HG03442 (cell line): ENCODE data around the gene TCTN3.
A peak's percentile ranks its signal among the peaks of the same experiment; 100 is the strongest.
"Not testable (repeated sequence)": the region's sequence is repeated elsewhere in the genome, so short reads cannot be mapped to it uniquely, and the experiment has no call there.

Experiments used
- ATAC-seq: cut with Tn5 transposase; IDR thresholded peaks from one replicate; pipeline ENCODE4 v1.9.1; 2021; ENCODE audit warnings: mild to moderate bottlenecking, moderate library complexity; ENCODE audit not compliant: unreplicated experiment

TCTN3 gene

DNA sequence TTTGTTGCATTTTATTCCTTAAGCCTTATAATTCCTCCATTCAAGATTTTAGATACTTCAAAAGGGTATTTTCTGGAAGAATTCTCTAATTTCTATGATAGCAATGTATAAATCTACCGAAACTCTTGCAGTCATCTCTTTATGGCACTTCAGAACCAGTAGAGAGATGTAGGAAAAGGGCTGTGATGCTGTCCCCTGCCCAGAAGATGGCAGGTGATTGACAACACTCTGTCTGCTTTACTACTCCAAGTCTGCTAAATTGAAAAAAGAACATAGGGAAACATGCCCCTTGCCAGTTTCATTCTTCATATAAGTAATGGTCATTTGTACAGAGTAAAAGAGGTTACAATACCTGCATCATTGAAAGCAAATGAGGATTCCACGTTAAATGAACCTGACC lies 5.1 kb downstream of the TCTN3 start:
- ATAC-seq, result no peak

DNA sequence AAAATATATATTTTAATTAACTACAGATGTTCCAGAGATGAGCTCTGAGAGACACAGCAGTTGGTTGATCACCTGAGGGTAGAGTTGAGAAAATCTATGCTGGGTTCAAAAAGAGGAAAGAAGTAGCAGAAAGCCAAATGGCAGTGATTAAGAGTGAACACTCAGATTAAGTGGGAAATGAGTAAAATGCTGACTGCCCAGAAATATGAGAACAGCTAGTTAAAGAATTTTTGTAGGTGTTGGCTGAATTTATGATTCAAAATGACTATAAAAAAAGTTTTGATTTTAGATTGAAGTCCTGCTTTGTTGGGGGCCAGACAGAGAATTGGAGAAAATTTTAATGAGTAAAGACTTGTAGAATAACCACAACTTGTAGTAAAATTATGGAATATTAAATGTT lies 9.8 kb downstream of the TCTN3 start:
- no peak for ATAC-seq

DNA sequence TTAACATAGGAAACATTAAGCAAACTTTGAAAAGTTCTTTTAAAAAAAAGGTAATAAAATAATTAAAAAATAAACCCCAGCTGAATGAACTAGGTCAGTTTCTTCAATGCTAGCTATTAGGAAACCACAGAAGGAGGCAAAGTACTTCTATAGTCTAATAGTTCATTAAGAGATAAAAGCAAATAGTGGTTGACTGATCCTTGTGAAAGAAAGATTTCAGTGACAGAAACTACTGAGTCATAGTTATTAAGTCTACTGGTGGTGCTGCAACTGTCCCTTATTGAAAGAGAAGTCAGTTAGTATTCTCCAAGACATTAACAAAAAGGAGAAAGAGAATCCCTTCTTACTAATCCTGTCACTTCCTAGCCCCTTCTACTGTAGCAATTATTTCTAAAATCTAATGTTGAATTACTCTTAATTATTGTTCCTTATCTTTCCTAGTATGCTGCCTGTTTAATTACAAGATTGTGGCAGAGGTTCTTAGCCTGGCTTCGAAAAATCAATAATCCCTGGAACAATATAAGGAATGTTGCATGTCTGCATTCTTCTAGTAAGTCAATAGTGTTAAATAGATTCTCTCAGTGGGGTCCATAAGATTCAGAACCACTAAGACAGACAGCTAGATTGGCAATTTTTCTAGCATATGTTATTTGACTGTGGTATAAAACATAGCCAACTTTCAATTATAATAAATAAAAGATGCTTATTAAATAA lies 18.2 kb downstream of the TCTN3 start:
- ATAC-seq, result no peak

DNA sequence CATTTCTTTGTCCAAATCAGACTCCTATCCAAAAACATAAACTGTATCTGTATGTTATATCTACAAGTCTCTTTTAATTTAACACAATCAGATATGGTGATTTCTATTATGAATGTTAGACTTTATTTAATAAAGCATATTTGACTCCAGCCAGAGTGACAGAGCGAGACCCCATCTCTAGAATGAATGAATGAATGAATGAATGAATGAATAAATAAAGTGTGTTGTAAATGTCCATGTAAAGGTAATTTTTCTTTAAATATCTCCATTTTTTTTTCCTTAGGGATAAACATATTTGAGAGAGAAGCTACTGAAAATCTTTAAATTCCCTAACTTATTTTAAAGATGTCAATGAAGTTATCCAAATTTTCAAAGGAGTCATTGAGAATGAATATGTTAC lies 19.1 kb downstream of the TCTN3 start:
- no peak for ATAC-seq

DNA sequence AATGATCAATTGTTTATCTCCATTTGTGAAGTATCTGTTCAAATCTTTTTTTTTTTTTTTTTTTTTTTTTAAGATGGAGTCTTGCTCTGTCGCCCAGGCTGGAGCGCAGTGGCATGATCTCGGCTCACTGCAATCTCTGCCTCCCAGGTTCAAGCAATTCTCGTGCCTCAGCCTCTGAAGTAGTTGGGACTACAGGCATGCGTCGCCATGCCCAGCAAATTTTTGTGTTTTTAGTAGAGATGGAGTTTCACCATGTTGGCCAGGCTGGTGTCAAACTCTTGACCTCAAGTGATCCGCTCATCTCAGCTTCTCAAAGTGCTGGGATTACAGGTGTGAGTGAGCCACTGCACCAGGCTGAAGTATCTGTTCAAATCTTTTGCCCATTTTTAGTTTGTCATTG lies 21.1 kb downstream of the TCTN3 start:
- ATAC-seq, result not testable (repeated sequence)

DNA sequence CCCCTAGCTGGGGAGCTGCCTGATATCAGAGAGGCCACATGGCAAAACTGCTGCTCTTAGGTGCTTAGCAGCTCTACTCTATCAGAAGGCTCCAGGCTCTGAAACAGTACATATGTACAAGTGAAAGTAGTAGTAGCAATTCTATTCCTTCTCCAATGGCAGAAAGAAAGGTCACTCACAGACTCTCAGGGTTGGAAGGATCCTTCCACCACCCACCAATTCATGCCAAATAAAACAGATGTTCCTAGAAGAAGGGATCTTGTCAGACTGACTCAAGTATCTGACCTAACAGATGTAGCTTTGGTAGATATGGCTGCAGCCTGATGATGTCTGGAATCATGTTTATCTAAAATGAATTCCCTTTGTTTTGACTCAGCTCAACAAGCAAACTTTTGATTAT lies 29.2 kb downstream of the TCTN3 start:
- ATAC-seq, result no peak

DNA sequence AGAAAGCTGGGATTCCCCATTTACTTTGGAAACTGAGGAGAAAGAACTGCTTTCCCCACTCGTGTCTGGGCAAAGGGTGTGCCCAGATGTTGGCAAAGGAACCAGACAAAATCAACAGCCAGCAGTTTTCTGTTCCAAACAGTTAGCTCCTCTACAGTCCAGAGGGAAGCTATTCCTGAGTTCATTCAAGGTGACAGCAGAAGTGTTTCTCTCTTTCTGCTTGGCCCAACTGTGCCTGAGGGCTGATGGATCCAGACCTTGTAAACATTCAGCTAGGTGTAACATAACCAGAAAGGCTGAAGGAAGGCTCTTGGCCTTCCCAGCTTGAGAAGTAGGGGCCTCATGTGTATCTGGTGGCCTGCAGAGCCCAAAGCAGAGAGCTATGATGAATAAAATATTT lies 30.2 kb downstream of the TCTN3 start:
- no peak for ATAC-seq

DNA sequence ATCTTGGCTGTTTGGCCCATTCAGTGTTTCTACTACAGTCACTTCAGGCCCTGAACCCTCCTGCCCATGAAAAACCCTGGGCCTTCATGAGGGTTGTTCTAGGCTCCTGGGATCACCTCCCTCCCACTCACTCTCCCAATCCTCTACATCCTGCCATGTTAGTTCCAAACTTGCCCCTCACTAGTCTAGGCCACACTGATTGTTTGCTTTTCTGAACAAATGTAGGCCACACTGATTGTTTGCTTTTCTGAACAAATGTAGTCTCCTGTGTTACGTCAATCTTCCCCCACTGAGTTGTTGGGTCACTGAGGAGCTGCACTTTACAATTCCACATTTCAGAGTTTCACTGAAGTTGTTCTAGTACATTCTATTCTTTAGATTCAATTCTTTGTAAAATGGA lies 31.9 kb downstream of the TCTN3 start:
- ATAC-seq, result no peak

DNA sequence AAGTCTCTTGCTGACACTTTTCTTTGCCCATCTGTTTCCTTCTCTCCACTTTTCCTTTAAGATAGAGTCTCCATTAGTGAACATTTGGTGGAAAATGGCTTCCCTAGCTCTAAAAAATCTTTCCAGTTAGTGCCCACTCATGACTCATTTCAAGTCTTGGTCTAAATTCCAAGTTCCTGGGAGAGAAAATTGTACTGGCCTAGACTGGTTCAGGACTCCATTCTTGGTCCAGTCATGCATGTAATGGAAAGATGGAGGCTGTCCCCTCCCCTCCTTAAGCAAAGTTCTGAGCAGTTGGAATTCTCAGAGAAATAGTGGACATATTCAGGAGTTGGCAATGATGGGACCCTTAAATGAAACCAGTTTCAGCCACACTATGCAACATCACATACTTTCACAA lies 33.4 kb downstream of the TCTN3 start:
- ATAC-seq, result no peak

DNA sequence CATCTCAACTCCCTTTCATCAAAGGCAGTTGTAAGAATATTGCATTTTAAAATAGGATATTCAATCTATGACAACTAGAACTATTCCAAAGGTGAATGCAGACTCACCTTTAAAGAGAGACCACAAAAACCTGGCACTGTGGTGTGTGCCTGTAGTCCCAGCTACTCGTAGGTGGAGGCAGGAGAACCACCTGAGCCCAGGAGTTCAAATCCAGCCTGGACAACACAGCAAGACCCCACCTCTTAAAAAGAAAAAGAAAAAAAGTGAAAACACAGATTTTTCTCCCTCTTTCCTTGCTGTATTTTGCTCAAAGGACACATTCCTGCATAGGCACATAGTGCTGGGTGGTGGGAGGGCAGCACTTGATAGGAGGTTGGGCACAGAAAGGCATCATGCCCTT lies 36.5 kb downstream of the TCTN3 start:
- no peak for ATAC-seq

DNA sequence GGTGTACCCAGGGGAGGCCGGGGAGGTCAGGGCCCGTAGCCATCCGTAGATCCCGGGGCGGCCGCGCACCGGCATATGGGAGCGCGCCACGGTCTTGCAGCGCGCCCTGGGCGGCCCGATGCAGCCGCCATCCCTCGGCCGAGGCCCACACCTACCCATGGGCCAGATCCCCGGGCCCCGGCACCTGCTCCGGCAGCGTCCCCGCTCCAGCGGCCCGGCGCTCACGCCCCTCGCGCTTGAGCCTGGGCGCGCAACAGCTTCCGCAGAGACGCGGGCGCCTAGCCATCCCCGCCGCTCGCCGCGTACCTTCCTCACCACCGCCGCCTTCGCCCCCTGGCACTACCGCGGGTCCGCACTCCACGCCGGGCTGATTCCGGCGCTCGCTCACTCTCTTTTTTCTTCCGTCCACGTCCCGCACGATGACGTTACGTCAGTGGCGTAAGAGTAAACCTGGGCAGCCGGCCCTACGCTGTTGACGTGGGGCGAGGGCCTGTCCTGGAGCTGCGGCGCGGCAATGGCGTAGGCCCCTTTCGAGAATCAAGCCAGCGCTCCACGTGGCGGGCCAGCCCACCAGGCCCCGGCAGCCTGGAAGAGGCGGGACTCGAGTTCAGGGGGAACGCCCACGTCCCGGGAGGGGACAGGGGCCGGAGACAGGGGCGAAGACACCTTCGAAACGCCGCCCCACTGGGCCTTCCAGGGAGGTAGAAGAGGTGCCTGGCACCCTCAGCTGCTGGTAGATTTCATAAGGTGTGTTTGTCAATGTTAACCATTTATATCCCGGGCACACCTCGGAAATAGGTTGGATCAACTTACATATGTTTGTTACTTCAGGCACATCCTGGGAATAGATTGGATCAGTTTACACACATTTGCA lies 37.2 kb downstream of the TCTN3 start, which contains the start of gene ALDH18A1:
Gene ALDH18A1, minus strand, starts transcription at position 421 of the 874 bp plus-strand sequence. CDS start 3,334 bp downstream, outside the sequence.
- ATAC-seq, result peak; percentile 88

DNA sequence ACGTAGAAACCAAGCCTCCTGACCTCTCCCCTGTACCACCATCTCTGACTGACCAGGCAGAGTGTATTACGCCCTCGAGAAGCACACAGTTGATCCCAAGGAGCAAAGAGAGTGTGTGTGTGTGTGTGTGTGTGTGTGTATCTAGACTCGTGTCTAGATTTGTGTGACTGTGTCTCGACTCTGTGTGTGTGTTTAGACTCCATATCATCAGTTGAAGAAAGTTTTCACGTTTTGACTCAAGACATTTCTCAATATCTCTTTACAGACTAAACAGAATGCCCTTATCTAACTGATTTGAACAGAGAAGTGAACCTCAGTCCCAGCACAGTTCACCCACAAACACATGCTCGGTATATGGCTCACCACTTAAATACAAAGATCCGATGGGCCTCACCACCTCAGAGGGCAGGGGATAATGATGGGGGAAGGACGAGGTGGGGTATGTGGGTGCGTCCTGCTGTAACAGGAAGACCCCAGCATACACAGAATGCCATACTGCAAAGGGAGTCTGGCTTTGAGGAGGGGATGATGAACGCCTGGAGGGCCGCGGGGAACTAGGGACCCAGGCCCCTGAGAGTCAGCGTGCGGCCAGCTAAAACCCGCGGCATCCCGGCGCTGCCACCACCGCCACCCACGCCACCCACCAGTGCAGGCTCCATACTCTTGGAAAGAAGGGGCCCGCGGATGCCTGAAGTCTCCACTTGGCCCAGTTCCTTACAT lies 38.0 kb downstream of the TCTN3 start:
- peak; percentile 14 for ATAC-seq

DNA sequence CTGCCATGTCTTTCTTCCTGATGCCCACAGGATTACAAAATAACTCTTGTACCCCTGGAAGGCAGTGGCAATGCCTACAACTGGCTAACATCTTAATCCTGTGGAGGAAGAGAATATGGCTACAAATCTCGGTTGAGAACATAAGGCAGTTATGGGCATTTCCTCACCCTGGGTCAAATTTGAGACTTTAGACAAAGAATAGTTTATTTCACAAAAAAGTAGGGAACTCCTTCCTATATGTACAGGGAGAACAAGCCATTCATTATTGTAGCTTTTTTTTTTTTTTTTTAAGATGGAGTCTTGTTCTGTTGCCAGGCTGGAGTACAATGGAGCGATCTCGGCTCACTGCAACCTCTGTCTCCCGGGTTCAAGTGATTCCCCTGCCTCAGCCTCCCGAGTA lies 39.8 kb downstream of the TCTN3 start:
- no peak for ATAC-seq

DNA sequence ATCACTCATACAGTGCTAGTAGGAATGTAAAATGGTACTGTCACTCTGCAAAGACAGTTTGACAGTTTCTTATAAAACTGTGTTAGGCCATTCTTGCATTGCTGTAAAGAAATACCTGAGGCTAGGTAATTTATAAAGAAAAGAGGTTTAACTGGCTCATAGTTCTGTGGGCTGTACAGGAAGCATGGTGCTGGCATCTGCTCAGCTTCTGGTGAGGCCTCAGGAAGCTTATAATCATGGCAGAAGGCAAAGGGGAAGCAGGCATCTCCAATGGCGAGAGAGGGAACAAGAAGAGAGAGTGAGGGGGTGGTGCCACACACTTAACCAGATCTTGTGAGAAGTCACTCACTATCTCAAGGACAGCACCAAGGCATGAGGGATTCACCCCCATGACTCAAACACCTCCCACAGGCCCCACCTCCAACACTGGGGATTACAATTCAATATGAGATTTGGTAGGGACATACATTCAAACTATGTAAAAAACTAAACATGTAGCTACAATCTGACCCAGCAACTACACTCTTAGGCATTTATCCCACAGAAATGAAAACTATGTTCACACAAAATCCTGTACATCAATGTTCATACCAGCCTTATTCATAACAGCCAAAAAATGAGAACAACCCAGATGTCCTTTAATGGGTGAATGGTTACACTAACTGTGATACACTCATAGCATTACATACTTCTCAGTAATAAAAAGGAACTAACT lies 42.2 kb downstream of the TCTN3 start:
- ATAC-seq, result no peak

DNA sequence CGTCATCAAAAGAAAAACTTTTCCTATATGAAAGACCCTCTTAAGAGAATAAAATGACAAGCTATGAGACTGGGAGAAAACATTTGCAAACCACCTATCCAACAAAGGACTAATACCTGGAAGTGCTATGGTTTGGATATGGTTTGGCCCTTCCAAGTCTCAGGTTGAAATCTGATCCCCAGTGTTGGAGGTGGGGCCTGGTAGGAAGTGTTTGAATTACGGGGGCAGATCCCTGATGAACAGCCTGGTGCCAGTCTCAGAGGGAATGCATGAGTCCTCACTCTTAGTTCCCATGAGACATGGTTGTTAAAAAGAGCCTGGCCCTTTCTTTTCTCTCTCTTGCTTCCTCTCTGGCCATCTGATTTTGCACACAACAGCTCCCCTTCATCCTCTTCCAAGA lies 43.5 kb downstream of the TCTN3 start:
- ATAC-seq, result no peak

DNA sequence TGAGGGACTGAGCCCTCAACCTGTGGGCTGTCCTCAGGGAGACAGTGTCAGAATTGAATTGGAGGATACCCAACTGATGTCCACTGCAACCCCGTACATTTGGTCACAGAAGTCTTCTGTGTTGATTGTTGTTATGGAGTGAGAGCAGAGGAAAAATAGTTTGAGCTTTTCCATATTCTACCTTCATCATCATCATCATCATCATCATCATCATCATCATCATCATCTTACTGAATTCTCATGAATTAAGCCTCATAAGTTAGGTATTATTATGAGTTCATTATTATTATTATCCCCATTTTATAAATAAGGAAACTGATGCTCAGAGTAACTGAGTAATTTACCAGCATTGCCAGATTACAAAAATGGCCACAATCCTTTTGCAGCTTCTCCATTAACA lies 45.6 kb downstream of the TCTN3 start:
- ATAC-seq, result no peak

DNA sequence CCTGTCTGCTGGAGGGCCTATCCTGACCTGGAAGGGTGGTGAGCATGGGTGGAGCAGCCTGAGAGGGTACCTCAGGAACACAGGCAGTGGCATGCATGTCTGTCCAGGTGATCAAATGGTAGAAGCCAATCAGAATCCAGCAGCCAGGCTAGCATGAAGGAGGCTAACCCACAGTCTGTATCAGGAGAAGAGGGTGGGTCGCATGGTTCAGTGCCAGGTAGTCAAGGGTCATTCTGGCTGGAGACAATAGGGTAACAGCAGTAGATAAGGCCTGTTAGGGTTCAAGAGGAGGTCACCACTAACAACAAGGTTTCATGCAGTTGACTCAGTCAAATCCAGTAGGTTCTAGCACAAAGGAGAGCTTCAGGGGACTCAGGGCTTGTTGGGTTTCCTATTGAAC lies 47.6 kb downstream of the TCTN3 start:
- ATAC-seq, result no peak

DNA sequence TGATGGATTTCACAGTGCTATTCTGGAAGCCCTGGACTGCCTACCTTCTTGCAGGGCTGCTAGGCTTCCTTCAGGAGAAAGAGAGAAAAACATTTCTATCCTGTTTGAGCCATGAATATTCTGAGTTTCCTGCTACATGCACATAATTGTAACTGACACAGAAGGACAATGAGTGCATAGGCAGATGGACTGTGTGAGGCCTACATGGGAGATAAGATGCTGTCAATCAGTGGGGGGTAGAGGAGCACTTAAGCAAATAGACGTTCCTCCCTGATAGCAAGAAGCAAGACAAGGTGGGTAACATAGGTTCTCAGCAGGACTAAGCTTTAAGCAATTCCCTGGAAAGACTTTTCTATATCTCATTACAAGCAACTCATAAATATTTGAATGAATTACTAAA lies 48.8 kb downstream of the TCTN3 start:
- ATAC-seq, result no peak

DNA sequence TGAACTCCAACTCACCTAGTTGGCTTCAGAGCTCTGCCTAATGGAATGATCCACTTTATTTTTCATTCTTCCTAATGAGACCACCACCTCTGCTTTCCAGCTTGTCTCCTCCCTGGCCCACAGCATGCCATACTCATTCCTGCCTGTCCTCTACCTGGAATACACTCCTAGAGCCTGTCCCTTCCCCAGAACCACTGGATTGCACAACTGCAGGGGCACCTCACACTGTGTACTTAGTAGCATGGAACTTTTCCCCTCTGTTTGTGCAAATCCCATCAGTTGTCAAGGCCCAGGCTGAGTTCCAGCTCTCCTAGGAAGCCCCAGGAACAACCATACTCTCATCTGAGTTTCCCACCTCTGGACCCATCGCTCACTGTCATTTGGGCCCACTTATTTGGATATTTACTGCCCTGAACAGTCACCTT lies 52.8 kb downstream of the TCTN3 start:
- no peak for ATAC-seq

DNA sequence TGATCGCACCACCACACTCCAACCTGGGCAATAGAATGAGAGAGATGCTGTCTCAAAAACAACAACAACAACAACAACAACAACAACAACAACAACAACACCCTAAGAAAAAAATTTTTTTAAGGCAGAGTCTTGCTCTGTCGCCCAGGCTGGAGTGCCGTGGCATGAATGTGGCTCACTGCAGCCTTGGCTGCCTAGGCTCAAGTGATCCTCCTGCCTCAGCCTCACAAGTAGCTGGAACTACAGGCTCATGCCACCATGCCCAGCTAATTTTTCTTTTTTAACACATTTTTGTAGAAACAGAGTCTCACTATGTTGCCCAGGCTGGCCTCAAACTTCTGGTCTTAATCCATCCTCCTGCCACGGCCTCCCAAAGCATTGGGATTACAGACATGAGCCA lies 55.8 kb downstream of the TCTN3 start:
- ATAC-seq, result no peak

DNA sequence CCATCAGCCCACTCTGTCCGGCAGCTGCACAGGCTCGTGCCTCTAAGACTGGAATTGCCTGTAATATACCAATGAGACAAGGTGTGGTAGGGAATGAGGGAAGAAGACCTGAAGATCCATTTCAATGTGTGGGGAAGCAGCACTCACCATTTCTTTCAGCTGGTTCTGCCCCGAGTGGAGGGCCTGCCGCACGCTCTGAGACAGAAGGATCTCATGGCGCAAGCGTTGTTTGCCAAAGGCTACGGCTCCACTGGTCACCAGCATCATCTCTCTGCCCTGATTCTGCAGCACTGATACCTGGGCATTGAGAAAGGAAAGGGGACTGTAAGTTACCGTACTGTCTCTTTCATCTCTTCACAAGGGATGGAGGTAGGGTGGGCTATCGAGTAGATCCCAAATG lies 56.6 kb downstream of the TCTN3 start:
- ATAC-seq, result no peak
